K562 (cell line): Measurements from ENCODE around the gene CENPN. TPM values are rescaled to one million over a fixed set of nuclear protein-coding genes. Genes with fewer than 3 reads are reported as not detected.

ENCODE experiments used
- GABPA ChIP-seq: fragments of 200-800 bp; sonication (Bioruptor generic); conservative IDR thresholded peaks from 2 replicates; pipeline ENCODE4 v1.6.1; 2016; ENCODE audit warnings: low read depth, missing genetic modification characterization, missing compliant biosample characterization
- MEIS2 ChIP-seq: fragments of 450-650 bp; IDR thresholded peaks from 2 replicates; pipeline ENCODE4 v1.6.1; 2014; ENCODE audit warnings: mild to moderate bottlenecking; ENCODE audit not compliant: partially characterized antibody
- NELFE ChIP-seq: IDR thresholded peaks from 2 replicates; pipeline ENCODE4 v1.6.1; 2011; ENCODE audit warnings: mild to moderate bottlenecking; ENCODE audit not compliant: insufficient read depth, insufficient read length
- SIN3B ChIP-seq: fragments of 450-650 bp; IDR thresholded peaks from 2 replicates; pipeline ENCODE4 v1.6.1; 2017; ENCODE audit warnings: low read depth, mild to moderate bottlenecking, moderate library complexity
- STAG1 ChIP-seq: sonication (generic); formaldehyde crosslinking; IDR thresholded peaks from 2 replicates; pipeline ENCODE4 v1.5.0; 2020; ENCODE audit warnings: missing genetic modification reagents, borderline replicate concordance
- TAF7 ChIP-seq: fragments of 450-650 bp; IDR thresholded peaks from 2 replicates; pipeline ENCODE4 v1.6.1; 2016; ENCODE audit warnings: missing genetic modification characterization, missing compliant biosample characterization
- TAF9B ChIP-seq: fragments of 450-650 bp; IDR thresholded peaks from 2 replicates; pipeline ENCODE4 v1.6.1; 2018; ENCODE audit warnings: mild to moderate bottlenecking; ENCODE audit not compliant: partially characterized antibody
- ZBTB40 ChIP-seq, 2 experiments: fragments of 450-650 bp in 1 of 2; sonication (generic) in 1 of 2; formaldehyde crosslinking in 1 of 2; IDR thresholded peaks; 2 replicates each; pipeline versions ENCODE4 v1.7.1 to v1.9.0; 2016 to 2022; ENCODE audit warnings: inconsistent platforms in 1 of 2, mild to moderate bottlenecking in 1 of 2, missing genetic modification reagents in 1 of 2
- ZNF165 ChIP-seq: fragments of 250-450 bp; sonication (Bioruptor Pico); IDR thresholded peaks from 2 replicates; pipeline ENCODE4 v1.4.0; 2020; ENCODE audit warnings: borderline replicate concordance
- ZNF444 ChIP-seq: fragments of 250-450 bp; sonication (Bioruptor Pico); IDR thresholded peaks from 2 replicates; pipeline ENCODE4 v1.4.0; 2020; ENCODE audit warnings: mild to moderate bottlenecking, moderate library complexity
- polyA plus RNA-seq, 8 experiments: library from polyadenylated mRNA; depleted of rRNA in 4 of 8; stranded (reverse) in 5 of 8; unstranded in 3 of 8; fragments of >200 nt; fragmentation: Nextera tagmentation in 2 of 8; fragmentation: Illumina TruSeq in 1 of 8; extraction: Ambion mirVana in 2 of 8; extraction: Trizol in 1 of 8; gene quantifications; 2 replicates each; pipeline versions ENCODE4 v1.2.1 to v1.2.3, GENCODE V29; 2011 to 2014; ENCODE audit warnings: inconsistent platforms in 1 of 8, missing spikeins in 1 of 8
- total RNA-seq, 7 experiments: library from RNA; depleted of rRNA in 6 of 7; stranded (reverse); fragments of >200 nt in 6 of 7; fragmentation: Illumina TruSeq in 2 of 7; extraction: Trizol in 2 of 7; gene quantifications; 2 replicates each; pipeline versions ENCODE4 v1.2.1 to v1.2.3, GENCODE V29; 2011 to 2021; ENCODE audit warnings: low replicate concordance in 1 of 7
- TF ChIP-seq, protein P1 (sequence below): fragments of 200-800 bp; sonication (Bioruptor generic); IDR thresholded peaks from 2 replicates; pipeline ENCODE4 v1.6.1; 2017; ENCODE audit warnings: missing genetic modification characterization, missing compliant biosample characterization
- TF ChIP-seq, protein P2 (sequence below): fragments of 150-350 bp; IDR thresholded peaks from 2 replicates; pipeline ENCODE4 v1.6.1; 2014; ENCODE audit warnings: low read depth, mild to moderate bottlenecking, low read length, borderline replicate concordance

Gene CENPN
- total and polyA plus RNA-seq, 9 of the 15 experiments (the other 6 are each of a cell fraction or from before 2014, with no cell fraction given) = 92.3 to 384 (median 140) TPM

DNA sequence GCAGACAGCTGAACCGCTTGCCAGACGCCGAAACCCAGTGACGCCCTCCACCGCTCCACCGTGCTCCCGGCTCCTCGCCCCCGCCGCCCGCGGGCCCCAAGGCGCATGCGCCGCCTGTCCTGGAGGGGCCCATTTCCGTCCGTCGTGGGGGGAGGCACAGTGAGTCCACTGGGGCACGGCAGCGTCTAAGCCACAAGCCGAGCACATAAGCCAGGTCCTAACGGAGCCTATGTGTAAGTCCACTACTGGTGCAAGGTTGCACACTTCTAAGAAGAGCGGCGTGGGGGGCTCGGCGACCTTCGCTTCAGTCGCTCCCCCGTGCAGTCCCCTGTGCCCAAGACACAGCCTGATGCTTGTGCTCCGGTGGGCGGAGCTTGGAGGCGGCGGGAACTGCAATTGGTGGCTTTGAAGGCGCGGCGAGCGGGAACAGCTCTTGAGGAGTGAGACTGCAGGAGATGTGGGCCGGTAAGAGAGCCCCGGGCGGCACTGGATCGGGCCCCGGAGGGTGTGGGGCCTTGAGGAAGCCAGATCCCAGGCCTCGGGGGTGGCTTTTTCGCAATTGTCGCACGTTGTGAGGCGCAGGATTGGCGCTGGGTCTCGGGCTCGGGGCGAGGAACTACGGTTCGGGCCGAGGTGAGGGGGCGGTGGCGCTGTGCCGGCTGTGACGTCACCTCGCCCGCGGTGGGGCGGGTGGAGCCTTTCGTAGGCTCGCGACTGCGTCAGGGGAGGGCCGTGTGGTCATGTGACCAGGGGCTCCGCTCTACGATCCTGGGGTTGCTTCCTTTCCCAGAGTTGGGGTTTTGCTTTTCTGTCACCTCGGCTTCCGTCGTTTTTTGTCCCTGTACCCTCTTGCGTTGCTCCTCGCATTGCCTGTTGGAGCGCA, at the start of gene CENPN, which contains the start of gene CMC2 (continued):
- TF ChIP-seq, protein P1, sequence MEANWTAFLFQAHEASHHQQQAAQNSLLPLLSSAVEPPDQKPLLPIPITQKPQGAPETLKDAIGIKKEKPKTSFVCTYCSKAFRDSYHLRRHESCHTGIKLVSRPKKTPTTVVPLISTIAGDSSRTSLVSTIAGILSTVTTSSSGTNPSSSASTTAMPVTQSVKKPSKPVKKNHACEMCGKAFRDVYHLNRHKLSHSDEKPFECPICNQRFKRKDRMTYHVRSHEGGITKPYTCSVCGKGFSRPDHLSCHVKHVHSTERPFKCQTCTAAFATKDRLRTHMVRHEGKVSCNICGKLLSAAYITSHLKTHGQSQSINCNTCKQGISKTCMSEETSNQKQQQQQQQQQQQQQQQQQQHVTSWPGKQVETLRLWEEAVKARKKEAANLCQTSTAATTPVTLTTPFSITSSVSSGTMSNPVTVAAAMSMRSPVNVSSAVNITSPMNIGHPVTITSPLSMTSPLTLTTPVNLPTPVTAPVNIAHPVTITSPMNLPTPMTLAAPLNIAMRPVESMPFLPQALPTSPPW (CRISPR knock-in tag) = peak; percentile 86
- TF ChIP-seq SIN3B (no peak; the same call in none of the 2 replicates), NELFE (no peak), ZNF444 (no peak), STAG1 (no peak), GABPA (tag) (peak; percentile 70), ZNF165 (CRISPR knock-in tag) (peak; percentile 70; the same call in 1 of the 2 replicates), TAF7 (peak; percentile 79), MEIS2 (peak; percentile 76), TAF9B (peak; percentile 90), ZBTB40 (IDR thresholded peaks at IDR 0.05) (peak; percentile 72), ZBTB40 (CRISPR knock-in tag; IDR thresholded peaks at IDR 0.05) (no peak)
- TF ChIP-seq, protein P2, sequence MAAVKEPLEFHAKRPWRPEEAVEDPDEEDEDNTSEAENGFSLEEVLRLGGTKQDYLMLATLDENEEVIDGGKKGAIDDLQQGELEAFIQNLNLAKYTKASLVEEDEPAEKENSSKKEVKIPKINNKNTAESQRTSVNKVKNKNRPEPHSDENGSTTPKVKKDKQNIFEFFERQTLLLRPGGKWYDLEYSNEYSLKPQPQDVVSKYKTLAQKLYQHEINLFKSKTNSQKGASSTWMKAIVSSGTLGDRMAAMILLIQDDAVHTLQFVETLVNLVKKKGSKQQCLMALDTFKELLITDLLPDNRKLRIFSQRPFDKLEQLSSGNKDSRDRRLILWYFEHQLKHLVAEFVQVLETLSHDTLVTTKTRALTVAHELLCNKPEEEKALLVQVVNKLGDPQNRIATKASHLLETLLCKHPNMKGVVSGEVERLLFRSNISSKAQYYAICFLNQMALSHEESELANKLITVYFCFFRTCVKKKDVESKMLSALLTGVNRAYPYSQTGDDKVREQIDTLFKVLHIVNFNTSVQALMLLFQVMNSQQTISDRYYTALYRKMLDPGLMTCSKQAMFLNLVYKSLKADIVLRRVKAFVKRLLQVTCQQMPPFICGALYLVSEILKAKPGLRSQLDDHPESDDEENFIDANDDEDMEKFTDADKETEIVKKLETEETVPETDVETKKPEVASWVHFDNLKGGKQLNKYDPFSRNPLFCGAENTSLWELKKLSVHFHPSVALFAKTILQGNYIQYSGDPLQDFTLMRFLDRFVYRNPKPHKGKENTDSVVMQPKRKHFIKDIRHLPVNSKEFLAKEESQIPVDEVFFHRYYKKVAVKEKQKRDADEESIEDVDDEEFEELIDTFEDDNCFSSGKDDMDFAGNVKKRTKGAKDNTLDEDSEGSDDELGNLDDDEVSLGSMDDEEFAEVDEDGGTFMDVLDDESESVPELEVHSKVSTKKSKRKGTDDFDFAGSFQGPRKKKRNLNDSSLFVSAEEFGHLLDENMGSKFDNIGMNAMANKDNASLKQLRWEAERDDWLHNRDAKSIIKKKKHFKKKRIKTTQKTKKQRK = no peak
